Colon (tissue), 2 donors: ENCODE results near the gene KRT73.

Experiments used
- FAIRE-seq: peaks from 2 replicates; lab custom pipeline; 2012; peaks lifted over from hg19 to GRCh38; lab: Jason Lieb, UNC
- donor health status: control.
- donor health status: control.

The KRT73 gene

GRCh38 chr12:52618216-52618615 lies at the start of gene KRT73:
TSS of gene KRT73 (minus strand) at chr12:52618559. CDS start at chr12:52618524, 35 bp downstream.
- FAIRE-seq, result no peak

GRCh38 chr12:52667931-52668330 lies 49.6 kb upstream of the KRT73 start:
- FAIRE-seq, result no peak

GRCh38 chr12:52667509-52667908 lies 49.1 kb upstream of the KRT73 start:
- no peak for FAIRE-seq

- no peak for FAIRE-seq
These were observed 48.1 kb upstream of the KRT73 start for GRCh38 chr12:52666471-52666870.

GRCh38 chr12:52663420-52663819 lies 45.1 kb upstream of the KRT73 start:
- no peak for FAIRE-seq

- FAIRE-seq, result no peak
These were observed 44.5 kb upstream of the KRT73 start for GRCh38 chr12:52662918-52663229.

- no peak for FAIRE-seq
These were observed 43.9 kb upstream of the KRT73 start for GRCh38 chr12:52662093-52662917.

- FAIRE-seq, result no peak
These were observed 43.3 kb upstream of the KRT73 start for GRCh38 chr12:52661668-52662067.

- FAIRE-seq, result no peak
These were observed 42.7 kb upstream of the KRT73 start for GRCh38 chr12:52660934-52661499.

GRCh38 chr12:52659951-52660350 lies 41.6 kb upstream of the KRT73 start:
- FAIRE-seq, result no peak

- FAIRE-seq, result no peak
These were observed 41.0 kb upstream of the KRT73 start for GRCh38 chr12:52659395-52659794.

GRCh38 chr12:52658196-52658595 lies 39.8 kb upstream of the KRT73 start:
- no peak for FAIRE-seq

- no peak for FAIRE-seq
These were observed 39.0 kb upstream of the KRT73 start for GRCh38 chr12:52657250-52657902.

GRCh38 chr12:52656616-52657015 lies 38.3 kb upstream of the KRT73 start:
- no peak for FAIRE-seq

- no peak for FAIRE-seq
These were observed 37.4 kb upstream of the KRT73 start for GRCh38 chr12:52655720-52656124.

GRCh38 chr12:52655251-52655650 lies 36.9 kb upstream of the KRT73 start:
- no peak for FAIRE-seq

- no peak for FAIRE-seq
These were observed 33.4 kb upstream of the KRT73 start, which contains the start of gene KRT2 for GRCh38 chr12:52651726-52652261. TSS of gene KRT2 (minus strand) at chr12:52652211. CDS start at chr12:52652142, 69 bp downstream.

GRCh38 chr12:52650520-52651081 lies 32.2 kb upstream of the KRT73 start:
- no peak for FAIRE-seq

- FAIRE-seq, result no peak
These were observed 30.7 kb upstream of the KRT73 start for GRCh38 chr12:52649066-52649465.

- no peak for FAIRE-seq
These were observed 29.7 kb upstream of the KRT73 start for GRCh38 chr12:52648012-52648550.

- no peak for FAIRE-seq
These were observed 29.2 kb upstream of the KRT73 start for GRCh38 chr12:52647601-52648000.

- no peak for FAIRE-seq
These were observed 28.3 kb upstream of the KRT73 start for GRCh38 chr12:52646613-52647012.
